WTC11 (cell line): Measurements from ENCODE around the gene AARSD1. TPM values are rescaled to one million over a fixed set of nuclear protein-coding genes. Genes with fewer than 3 reads are reported as not detected.

Source experiments
- AFF4 ChIP-seq: sonication (generic); formaldehyde crosslinking; IDR thresholded peaks from 2 replicates; pipeline ENCODE4 v1.8.1; 2023; ENCODE audit warnings: mild to moderate bottlenecking, missing genetic modification reagents, borderline replicate concordance
- CREB1 ChIP-seq: sonication (generic); formaldehyde crosslinking; IDR thresholded peaks from 2 replicates; pipeline ENCODE4 v1.8.0; 2023; ENCODE audit warnings: mild to moderate bottlenecking, missing genetic modification reagents
- CREM ChIP-seq: sonication (generic); formaldehyde crosslinking; IDR thresholded peaks from 2 replicates; pipeline ENCODE4 v1.8.1; 2022; ENCODE audit warnings: mild to moderate bottlenecking, missing genetic modification reagents, moderate library complexity
- CTCF ChIP-seq: fragments of 200-600 bp; IDR thresholded peaks from 2 replicates; pipeline ENCODE4 v1.8.0; 2022; ENCODE audit warnings: antibody characterized with exemption
- E2F1 ChIP-seq: sonication (generic); formaldehyde crosslinking; IDR thresholded peaks from 2 replicates; pipeline ENCODE4 v1.8.0; 2022; ENCODE audit warnings: mild to moderate bottlenecking, missing genetic modification reagents
- EMX1 ChIP-seq: fragments of 250-450 bp; sonication (Bioruptor Pico); IDR thresholded peaks from 2 replicates; pipeline ENCODE4 v1.8.0; 2021; ENCODE audit warnings: mild to moderate bottlenecking
- ERG ChIP-seq: fragments of 250-450 bp; sonication (Bioruptor Pico); IDR thresholded peaks from 2 replicates; pipeline ENCODE4 v1.8.0; 2021; ENCODE audit warnings: mild to moderate bottlenecking
- GTF2I ChIP-seq: fragments of 250-450 bp; sonication (Bioruptor Pico); conservative IDR thresholded peaks from 2 replicates; pipeline ENCODE4 v1.4.0; 2021; ENCODE audit warnings: mild to moderate bottlenecking
- HMGXB4 ChIP-seq: sonication (generic); formaldehyde crosslinking; IDR thresholded peaks from 2 replicates; pipeline ENCODE4 v1.8.1; 2023; ENCODE audit warnings: mild to moderate bottlenecking, moderate library complexity, missing genetic modification reagents
- IRF1 ChIP-seq: sonication (generic); formaldehyde crosslinking; IDR thresholded peaks from 2 replicates; pipeline ENCODE4 v1.8.0; 2023; ENCODE audit warnings: missing genetic modification reagents
- MYBL2 ChIP-seq: sonication (generic); formaldehyde crosslinking; IDR thresholded peaks from 2 replicates; pipeline ENCODE4 v1.8.1; 2023; ENCODE audit warnings: mild to moderate bottlenecking, moderate library complexity, missing genetic modification reagents
- NFYB ChIP-seq: sonication (generic); formaldehyde crosslinking; conservative IDR thresholded peaks from 2 replicates; pipeline ENCODE4 v1.8.0; 2022; ENCODE audit warnings: low read depth, missing genetic modification reagents
- PRDM15 ChIP-seq: sonication (generic); formaldehyde crosslinking; IDR thresholded peaks from 2 replicates; pipeline ENCODE4 v1.8.0; 2022; ENCODE audit warnings: missing genetic modification reagents
- PRRX2 ChIP-seq: fragments of 250-450 bp; sonication (Bioruptor Pico); IDR thresholded peaks from 2 replicates; pipeline ENCODE4 v1.8.0; 2021; ENCODE audit warnings: mild to moderate bottlenecking
- TCF7 ChIP-seq: sonication (generic); formaldehyde crosslinking; IDR thresholded peaks from 2 replicates; pipeline ENCODE4 v1.8.0; 2022; ENCODE audit warnings: mild to moderate bottlenecking, low read depth, missing genetic modification reagents, moderate library complexity
- TEAD4 ChIP-seq: sonication (generic); formaldehyde crosslinking; IDR thresholded peaks from 2 replicates; pipeline ENCODE4 v1.8.0; 2022; ENCODE audit warnings: mild to moderate bottlenecking, missing genetic modification reagents
- ZNF219 ChIP-seq: sonication (generic); formaldehyde crosslinking; IDR thresholded peaks from 2 replicates; pipeline ENCODE4 v1.8.0; 2023; ENCODE audit warnings: missing genetic modification reagents, mild to moderate bottlenecking, borderline replicate concordance
- ZNF396 ChIP-seq: fragments of 250-450 bp; sonication (Bioruptor Pico); IDR thresholded peaks from 2 replicates; pipeline ENCODE4 v1.8.0; 2021; ENCODE audit warnings: mild to moderate bottlenecking, moderate library complexity, borderline replicate concordance
- ZNF532 ChIP-seq: fragments of 250-450 bp; sonication (Bioruptor Pico); IDR thresholded peaks from 2 replicates; pipeline ENCODE4 v1.9.0; 2021; ENCODE audit warnings: mild to moderate bottlenecking, borderline replicate concordance
- total RNA-seq: library from RNA; stranded (reverse); gene quantifications from 3 replicates; pipeline ENCODE4 v1.2.3, GENCODE V29; 2021

The AARSD1 gene
- total RNA-seq, 1 experiment from 2014 or later, result 61.5 TPM

- TF ChIP-seq CTCF (no peak), TCF7 (CRISPR knock-in tag) (no peak), ZNF219 (CRISPR knock-in tag) (no peak), EMX1 (no peak), PRDM15 (CRISPR knock-in tag) (no peak), IRF1 (no peak), CREB1 (CRISPR knock-in tag) (peak; percentile 66; the same call in 1 of the 2 replicates), CREM (CRISPR knock-in tag) (peak; percentile 92), MYBL2 (CRISPR knock-in tag) (0 out of 2 replicates have a peak, but pooled peaks have one; percentile 40), TEAD4 (no peak), ZNF532 (CRISPR knock-in tag) (no peak), GTF2I (CRISPR knock-in tag) (no peak), ERG (CRISPR knock-in tag) (no peak), AFF4 (CRISPR knock-in tag) (no peak), NFYB (CRISPR knock-in tag) (no peak), E2F1 (CRISPR knock-in tag) (0 out of 2 replicates have a peak, but pooled peaks have one; percentile 39), ZNF396 (no peak), HMGXB4 (CRISPR knock-in tag) (no peak), PRRX2 (CRISPR knock-in tag) (no peak)
These were observed at the start of gene AARSD1 (continued) for GRCh38 chr17:42964161-42964932.
